ENCODE results near the gene PYURF.

The PYURF gene

GRCh38 chr4:88511236-88511635, 12.3 kb downstream of the PYURF start:
- no peak for DNase-seq (ENCODE audit: low read depth)

GRCh38 chr4:88503344-88503743, 20.2 kb downstream of the PYURF start:
- DNase-seq (ENCODE audit: low read depth): no peak

- no peak for DNase-seq (ENCODE audit: low read depth)
Observed at GRCh38 chr4:88497859-88498409, 25.6 kb downstream of the PYURF start.

GRCh38 chr4:88489100-88489761, 34.3 kb downstream of the PYURF start:
- DNase-seq (ENCODE audit: low read depth): no peak

GRCh38 chr4:88481537-88481936, 42.0 kb downstream of the PYURF start:
- no peak for DNase-seq (ENCODE audit: low read depth)

- no peak for DNase-seq (ENCODE audit: low read depth)
Observed at GRCh38 chr4:88478247-88478646, 45.3 kb downstream of the PYURF start.

- DNase-seq (ENCODE audit: low read depth): no peak
Observed at GRCh38 chr4:88477229-88477860, 46.2 kb downstream of the PYURF start.
